H1 (cell line): Measurements from ENCODE around the gene LCE2D. TPM values are rescaled to one million over a fixed set of nuclear protein-coding genes. Genes with fewer than 3 reads are reported as not detected.

Experiments
- CTCF ChIA-PET: fragments of 300-600 bp; sonication (Branson Sonifier 250); formaldehyde crosslinking; loops from one replicate; lab custom pipeline; 2021; ENCODE audit not compliant: partially characterized antibody; lab: Charles Lee
- POLR2A ChIA-PET: fragments of 300-600 bp; sonication (Branson Sonifier 250); formaldehyde crosslinking; loops from one replicate; lab custom pipeline; 2021; ENCODE audit warnings: inconsistent platforms; ENCODE audit not compliant: partially characterized antibody; lab: Charles Lee
- DNase-seq, 2 experiments: peaks; one replicate each; pipeline versions ENCODE4 v3.0.0 to v3.0.0-alpha.2; 2010 to 2022; ENCODE audit warnings: low spot score in 2 of 2, low read depth in 1 of 2, mixed read lengths in 1 of 2
- FAIRE-seq: peaks from 2 replicates; lab custom pipeline; 2011; peaks lifted over from hg19 to GRCh38; lab: Jason Lieb, UNC
- H2AFZ ChIP-seq: 2 replicates; pipeline ENCODE4 v1.8.1; 2012; ENCODE audit warnings: low read length, inconsistent platforms
- H2AK5ac ChIP-seq: 2 replicates; pipeline ENCODE4 v1.6.1; 2013; ENCODE audit warnings: low read depth, low read length
- H2BK120ac ChIP-seq: replicated peaks from 2 replicates; pipeline ENCODE3; 2013; ENCODE audit warnings: low read depth, low read length, inconsistent platforms
- H2BK12ac ChIP-seq: 2 replicates; pipeline ENCODE4 v1.6.1; 2013; ENCODE audit warnings: low read depth, low read length
- H2BK15ac ChIP-seq: 2 replicates; pipeline ENCODE4 v1.6.1; 2013; ENCODE audit warnings: low read length
- H2BK20ac ChIP-seq: 2 replicates; pipeline ENCODE4 v1.6.1; 2013; ENCODE audit warnings: low read length
- H2BK5ac ChIP-seq: 2 replicates; pipeline ENCODE4 v1.6.1; 2013; ENCODE audit warnings: low read depth, low read length
- H3K14ac ChIP-seq: 2 replicates; pipeline ENCODE4 v1.6.1; 2013; ENCODE audit warnings: inconsistent platforms; ENCODE audit not compliant: insufficient read length
- H3K18ac ChIP-seq: 2 replicates; pipeline ENCODE4 v1.6.1; 2013; ENCODE audit warnings: low read length; ENCODE audit errors: extremely low read depth
- H3K23ac ChIP-seq: 2 replicates; pipeline ENCODE4 v1.6.1; 2013; ENCODE audit warnings: inconsistent platforms; ENCODE audit not compliant: insufficient read length
- H3K23me2 ChIP-seq: 2 replicates; pipeline ENCODE4 v1.6.1; 2013; ENCODE audit warnings: low read depth, low read length
- H3K27ac ChIP-seq: 2 replicates; pipeline ENCODE4 v1.6.1; 2011; ENCODE audit warnings: low read depth, low read length, inconsistent platforms
- H3K27me3 ChIP-seq, 4 experiments: replicated peaks in 1 of 4; 1 replicate in 1 of 4; 2 replicates in 3 of 4; pipeline versions ENCODE4 v1.6.1 to v1.8.1; 2011 to 2013; ENCODE audit warnings: low read length in 3 of 4, mild to moderate bottlenecking in 3 of 4, inconsistent platforms in 2 of 4, mixed read lengths in 2 of 4, moderate library complexity in 1 of 4; ENCODE audit not compliant: control insufficient read depth in 3 of 4, insufficient read depth in 3 of 4; ENCODE audit errors: extremely low read depth in 1 of 4
- H3K36me3 ChIP-seq, 4 experiments: 2 replicates each; pipeline versions ENCODE4 v1.6.1 to v1.8.1; 2011 to 2013; ENCODE audit warnings: mild to moderate bottlenecking in 4 of 4, low read length in 3 of 4, moderate library complexity in 2 of 4, control low read depth in 1 of 4, inconsistent platforms in 1 of 4; ENCODE audit not compliant: insufficient read depth in 4 of 4, control insufficient read depth in 2 of 4
- H3K4ac ChIP-seq: replicated peaks from 2 replicates; pipeline ENCODE3; 2013; ENCODE audit warnings: low read length, low read depth, mixed read lengths, inconsistent platforms; ENCODE audit not compliant: insufficient read length
- H3K4me1 ChIP-seq, 4 experiments: replicated peaks in 1 of 4; 1 replicate in 1 of 4; 2 replicates in 3 of 4; pipeline versions ENCODE4 v1.6.1 to v1.8.1; 2011 to 2013; ENCODE audit warnings: low read length in 3 of 4, inconsistent platforms in 2 of 4, mixed read lengths in 1 of 4; ENCODE audit not compliant: insufficient read depth in 4 of 4, control insufficient read depth in 3 of 4
- H3K4me2 ChIP-seq, 2 experiments: 2 replicates each; pipeline versions ENCODE4 v1.6.1 to v1.8.1; 2011 to 2013; ENCODE audit warnings: low read depth in 2 of 2, low read length in 2 of 2, control low read depth in 1 of 2, inconsistent platforms in 1 of 2, mild to moderate bottlenecking in 1 of 2; ENCODE audit not compliant: insufficient read depth in 1 of 2
- H3K4me3 ChIP-seq, 4 experiments: fragments of 200-600, 300-600 bp in 1 of 4; sonication (generic), shearing (Covaris generic), sonication (Bioruptor Twin) in 1 of 4; 2 replicates each; pipeline versions ENCODE4 v1.5.1 to v1.8.1; 2011 to 2016; ENCODE audit warnings: low read length in 4 of 4, low read depth in 3 of 4, control low read depth in 2 of 4, inconsistent platforms in 2 of 4, mild to moderate bottlenecking in 2 of 4, mixed read lengths in 1 of 4, moderate library complexity in 1 of 4; ENCODE audit not compliant: insufficient read depth in 2 of 4; ENCODE audit errors: extremely low read depth in 1 of 4
- H3K56ac ChIP-seq: replicated peaks from 2 replicates; pipeline ENCODE3; 2013; ENCODE audit warnings: low read depth, mild to moderate bottlenecking, mixed read lengths, low read length, inconsistent platforms; ENCODE audit not compliant: insufficient read length
- H3K79me1 ChIP-seq: 2 replicates; pipeline ENCODE4 v1.6.1; 2013; ENCODE audit warnings: low read depth, low read length, control low read depth
- H3K79me2 ChIP-seq, 2 experiments: 2 replicates each; pipeline versions ENCODE4 v1.6.1 to v1.8.1; 2012 to 2013; ENCODE audit warnings: low read length in 2 of 2, mild to moderate bottlenecking in 2 of 2, inconsistent platforms in 1 of 2; ENCODE audit not compliant: insufficient read depth in 2 of 2, control insufficient read depth in 1 of 2
- H3K9ac ChIP-seq, 4 experiments: replicated peaks in 1 of 4; 1 replicate in 1 of 4; 2 replicates in 3 of 4; pipeline versions ENCODE4 v1.6.1 to v1.8.1; 2011 to 2013; ENCODE audit warnings: low read depth in 3 of 4, low read length in 3 of 4, control low read depth in 2 of 4, mild to moderate bottlenecking in 2 of 4, moderate library complexity in 2 of 4, inconsistent platforms in 1 of 4; ENCODE audit errors: extremely low read depth in 1 of 4
- H3K9me3 ChIP-seq, 2 experiments: 2 replicates each; pipeline versions ENCODE4 v1.6.1 to v1.8.1; 2012 to 2013; ENCODE audit warnings: mild to moderate bottlenecking in 2 of 2, moderate library complexity in 2 of 2, control low read depth in 1 of 2, inconsistent platforms in 1 of 2, low read depth in 1 of 2, low read length in 1 of 2, mixed read lengths in 1 of 2; ENCODE audit not compliant: insufficient read depth in 2 of 2
- H4K20me1 ChIP-seq, 2 experiments: replicated peaks in 1 of 2; 2 replicates each; pipeline versions ENCODE3 to v1.8.1; 2011 to 2013; ENCODE audit warnings: inconsistent platforms in 2 of 2, low read length in 2 of 2, mild to moderate bottlenecking in 1 of 2; ENCODE audit not compliant: insufficient read depth in 2 of 2, control insufficient read depth in 1 of 2
- H4K5ac ChIP-seq: 2 replicates; pipeline ENCODE4 v1.6.1; 2013; ENCODE audit warnings: low read length, low read depth, mixed read lengths, inconsistent platforms; ENCODE audit not compliant: insufficient read length
- H4K8ac ChIP-seq: 2 replicates; pipeline ENCODE4 v1.8.0; 2013; ENCODE audit warnings: mild to moderate bottlenecking, moderate library complexity, low read length, inconsistent platforms; ENCODE audit not compliant: insufficient read depth; ENCODE audit errors: extremely low read depth
- H4K91ac ChIP-seq: replicated peaks from 2 replicates; pipeline ENCODE3; 2013; ENCODE audit warnings: low read length, mixed read lengths, inconsistent platforms; ENCODE audit not compliant: insufficient read length
- BCL11A ChIP-seq, 2 experiments: IDR thresholded peaks; one replicate each; pipeline ENCODE4 v1.6.1; 2011; ENCODE audit warnings: low read depth in 2 of 2, low read length in 2 of 2, mild to moderate bottlenecking in 2 of 2
- polyA plus RNA-seq, 7 experiments: library from polyadenylated mRNA; depleted of rRNA in 3 of 7; stranded (reverse) in 5 of 7; unstranded in 2 of 7; fragments of >200 nt in 5 of 7; fragments of 200-250 nt in 2 of 7; gene quantifications; 1 replicate in 5 of 7; 2 replicates in 1 of 7; 4 replicates in 1 of 7; pipeline versions ENCODE4 v1.2.1 to v1.2.3, GENCODE V29; 2011 to 2013; ENCODE audit warnings: missing spikeins in 2 of 7, mixed read lengths in 2 of 7
- total RNA-seq: library from RNA; stranded (reverse); fragmentation: NEBNext Ultra II Directional; extraction: Animal tissue kit (Norgen Biotek cat#: 25700); gene quantifications from 2 replicates; pipeline ENCODE4 v1.2.1, GENCODE V29; 2021

Gene LCE2D
- total and polyA plus RNA-seq, 2 of the 8 experiments (the other 6 are each of a cell fraction or from before 2014, with no cell fraction given), result not detected

DNA sequence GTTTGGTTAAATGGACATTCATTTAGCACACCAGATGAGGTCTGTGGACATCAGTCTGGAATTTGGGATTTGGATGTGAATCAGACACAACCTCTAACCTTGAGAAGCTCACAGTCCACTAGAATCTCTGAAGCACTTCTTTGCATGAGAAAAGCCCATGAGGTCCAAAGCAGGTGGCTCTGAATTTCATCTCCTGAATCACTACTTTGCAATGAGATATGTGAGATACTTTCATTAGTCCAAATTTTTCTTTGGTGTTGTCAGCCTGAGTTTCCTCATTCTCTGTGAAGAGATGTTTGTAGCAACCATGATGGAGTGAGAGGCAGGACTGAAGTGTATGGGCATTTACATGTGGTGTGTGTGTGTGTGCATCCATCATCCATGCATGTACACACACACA is 16.5 kb upstream of the LCE2D start:
- Histone ChIP-seq H4K5ac (no peak overlapping the region), H2AFZ (no peak overlapping the region), H3K4me1 (no peaks in the 10 kb centered on the region), H3K4me3 (no peak overlapping the region), H3K23ac (no peak overlapping the region), H3K56ac (no peak overlapping the region), H3K4me2 (no peak overlapping the region), H3K27ac (no peak overlapping the region), H2BK12ac (no peak overlapping the region), H3K79me2 (no peaks in the 10 kb centered on the region), H3K23me2 (no peaks in the 10 kb centered on the region), H2AK5ac (no peak overlapping the region), H2BK15ac (no peak overlapping the region), H3K27me3 (no peaks in the 10 kb centered on the region), H4K91ac (no peak overlapping the region), H2BK5ac (no peak overlapping the region), H4K20me1 (no peaks in the 10 kb centered on the region), H3K79me1 (no peaks in the 10 kb centered on the region), H4K8ac (no peak overlapping the region), H3K14ac (no peak overlapping the region), H3K9ac (no peak overlapping the region), H2BK120ac (no peak overlapping the region), H3K36me3 (no peaks in the 10 kb centered on the region; a peak in 1 of 8 replicates), H3K9me3 (peaks cover 70 to 78% of the 10 kb centered on the region in 2 experiments), H3K4ac (no peak overlapping the region), H3K18ac (no peak overlapping the region), H2BK20ac (no peak overlapping the region)
- CTCF ChIA-PET, result interaction anchor here (0.7 kb wide), 1 partner anchor 13 kb away, joined by 3 read pairs; no protein-coding TSS in a partner anchor
- POLR2A ChIA-PET, result no interaction called here
- no peak for FAIRE-seq
- no peak for DNase-seq
- no peak for TF ChIP-seq BCL11A (IDR thresholded peaks at IDR 0.05; ENCODE audit: low read depth in 2 of 2, low read length in 2 of 2)
